Measurements from ENCODE around the gene HS6ST3.
A peak's percentile ranks its signal among the peaks of the same experiment; 100 is the strongest.

HS6ST3 gene

GRCh38 chr13:96792736-96793403 is 703.0 kb downstream of the HS6ST3 start:
- no peak for DNase-seq
- in situ Hi-C loops (cut with MboI; ENCODE audit: low pct_unique_long_range_greater_than_20kb, low sequenced_read_pairs): no loop called here

DNA sequence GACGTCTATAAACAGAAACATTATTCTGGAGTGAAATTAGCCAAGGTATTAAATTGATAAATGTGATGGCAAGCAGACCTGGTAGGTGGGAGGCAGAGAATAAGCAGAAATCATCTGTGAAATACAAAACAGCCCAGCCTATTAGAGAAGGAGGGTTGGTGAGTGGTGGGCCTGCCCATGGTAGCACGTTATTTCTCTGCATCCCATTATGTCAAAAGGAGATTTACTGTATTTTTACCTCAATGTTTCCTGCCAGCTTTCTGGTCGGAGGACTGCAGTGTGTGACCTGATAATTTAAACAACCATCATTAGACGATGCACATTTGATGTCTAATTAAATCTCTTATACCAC is 703.5 kb downstream of the HS6ST3 start:
- in situ Hi-C loops (cut with MboI; ENCODE audit: low pct_unique_long_range_greater_than_20kb, low sequenced_read_pairs): no loop called here
- DNase-seq: no peak

DNA sequence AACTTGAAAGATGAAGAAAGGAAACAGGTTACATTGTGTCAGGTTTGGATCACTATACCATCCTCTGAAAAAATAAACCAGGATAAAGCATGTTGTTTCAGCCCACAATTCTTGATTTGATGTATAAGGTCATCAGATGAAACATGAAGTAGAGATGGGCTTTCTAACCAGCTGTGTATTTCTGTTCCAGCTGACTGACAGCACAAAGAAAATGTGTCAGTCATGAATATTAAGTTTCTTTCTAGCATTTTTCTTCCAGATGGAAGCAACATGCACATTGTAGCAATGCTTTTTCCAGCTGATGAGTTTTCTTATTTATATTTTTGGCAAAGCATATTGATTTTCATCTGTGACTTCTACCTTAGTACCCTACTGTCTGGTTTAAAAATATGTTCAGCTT is 704.8 kb downstream of the HS6ST3 start:
- no peak for DNase-seq
- in situ Hi-C loops (cut with MboI; ENCODE audit: low pct_unique_long_range_greater_than_20kb, low sequenced_read_pairs): no loop called here

GRCh38 chr13:96795670-96796069 is 705.8 kb downstream of the HS6ST3 start:
- in situ Hi-C loops (cut with MboI; ENCODE audit: low pct_unique_long_range_greater_than_20kb, low sequenced_read_pairs): no loop called here
- no peak for DNase-seq

DNA sequence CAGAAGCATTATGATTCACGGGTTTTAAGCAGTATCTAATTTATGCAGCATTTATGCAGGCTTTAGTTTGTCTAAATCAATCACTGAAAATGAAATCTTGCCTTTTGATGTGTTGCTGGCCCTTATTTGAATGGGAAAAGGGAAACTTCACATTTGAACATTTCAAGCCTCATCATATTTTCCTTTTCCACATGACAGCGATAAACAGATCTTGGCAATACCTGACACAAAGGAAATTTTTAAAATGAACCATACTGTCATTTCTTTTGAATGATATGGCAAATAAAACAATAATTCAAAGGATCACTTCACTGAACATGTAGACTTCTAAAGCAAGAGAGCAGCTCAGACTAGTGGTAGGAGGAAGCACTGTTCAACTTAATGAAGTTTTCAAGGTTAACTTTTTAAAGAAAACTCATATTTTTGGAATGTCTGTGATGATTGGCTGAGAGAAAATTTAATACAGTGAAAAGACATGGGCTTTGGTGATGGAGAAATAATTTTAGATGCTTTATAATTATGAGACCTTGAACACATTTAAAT is 706.3 kb downstream of the HS6ST3 start:
- no peak for DNase-seq
- in situ Hi-C loops (cut with MboI; ENCODE audit: low pct_unique_long_range_greater_than_20kb, low sequenced_read_pairs): no loop called here

DNA sequence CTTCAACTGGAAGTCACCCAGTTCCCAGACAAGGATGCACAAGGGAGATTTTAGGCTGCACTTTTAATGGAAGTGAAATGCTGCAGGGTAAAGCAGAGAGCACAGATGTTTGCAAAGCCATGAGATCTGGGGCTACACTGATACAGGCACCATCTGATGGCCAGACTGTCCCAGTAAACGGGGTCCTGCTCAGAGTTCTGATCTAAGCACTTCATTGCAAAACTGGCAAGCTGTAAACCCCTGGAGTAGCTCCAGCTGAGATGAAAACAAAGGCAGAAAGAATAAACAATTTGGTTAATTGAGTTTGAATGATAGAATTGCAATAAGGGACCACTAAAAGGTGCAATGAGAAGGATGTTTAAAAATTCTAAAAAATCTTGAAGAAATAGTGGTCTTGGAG is 707.2 kb downstream of the HS6ST3 start:
- DNase-seq: no peak
- in situ Hi-C loops (cut with MboI; ENCODE audit: low pct_unique_long_range_greater_than_20kb, low sequenced_read_pairs): no loop called here

DNA sequence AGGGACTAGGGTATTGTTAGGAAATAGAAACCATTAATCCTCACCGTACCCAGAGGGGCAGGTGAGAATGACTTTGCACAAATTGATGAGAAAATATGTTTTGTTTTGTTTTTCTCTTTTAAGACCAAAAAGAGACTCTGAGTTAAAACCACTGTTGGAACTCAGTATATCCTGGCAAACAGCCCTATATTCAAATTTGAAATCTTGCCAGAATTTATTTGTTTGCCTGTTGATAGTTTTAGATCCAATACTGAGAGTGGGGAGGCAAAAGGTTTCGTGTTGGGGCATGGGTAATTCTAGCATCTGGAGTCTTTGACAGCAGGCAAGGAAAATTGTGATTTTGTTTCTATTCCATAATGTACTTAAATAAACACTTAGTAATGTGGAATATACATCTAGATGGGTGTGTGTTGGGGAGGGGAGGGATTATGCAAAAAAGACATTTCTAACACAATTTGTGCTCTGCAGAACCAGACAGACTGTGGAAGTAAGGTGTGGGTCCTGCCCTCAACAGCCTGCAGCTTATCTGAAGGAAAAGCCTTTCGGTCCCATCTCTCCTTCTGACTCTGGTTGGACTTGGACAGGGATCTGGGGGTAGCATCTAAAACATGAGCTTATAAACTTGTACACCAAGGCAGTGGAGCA is 713.7 kb downstream of the HS6ST3 start:
- DNase-seq: no peak
- in situ Hi-C loops (cut with MboI; ENCODE audit: low pct_unique_long_range_greater_than_20kb, low sequenced_read_pairs): loop anchor here (25.0 kb wide), 1 partner anchor 791 kb away; no protein-coding TSS in a partner anchor

DNA sequence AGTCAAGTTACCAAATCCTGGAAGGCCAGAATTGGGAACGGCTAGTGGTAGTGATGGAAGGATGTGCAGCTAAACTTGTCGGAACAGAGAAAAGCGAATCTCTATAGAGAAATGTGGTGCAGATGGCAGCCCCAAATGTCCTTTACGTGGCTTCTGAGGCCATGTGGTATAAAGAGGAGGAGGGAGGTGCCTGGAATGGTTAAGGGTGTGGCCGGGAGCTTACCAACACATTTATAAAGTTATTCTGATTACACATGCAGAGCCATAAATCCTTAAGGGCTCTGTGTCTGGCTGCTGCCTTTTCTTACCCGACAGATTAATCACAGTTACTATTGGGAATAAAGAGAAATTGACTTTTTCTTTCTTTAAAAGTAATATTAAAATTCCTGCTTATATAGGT is 714.3 kb downstream of the HS6ST3 start:
- in situ Hi-C loops (cut with MboI; ENCODE audit: low pct_unique_long_range_greater_than_20kb, low sequenced_read_pairs): loop anchor here (25.0 kb wide), 1 partner anchor 792 kb away; no protein-coding TSS in a partner anchor
- DNase-seq: no peak

DNA sequence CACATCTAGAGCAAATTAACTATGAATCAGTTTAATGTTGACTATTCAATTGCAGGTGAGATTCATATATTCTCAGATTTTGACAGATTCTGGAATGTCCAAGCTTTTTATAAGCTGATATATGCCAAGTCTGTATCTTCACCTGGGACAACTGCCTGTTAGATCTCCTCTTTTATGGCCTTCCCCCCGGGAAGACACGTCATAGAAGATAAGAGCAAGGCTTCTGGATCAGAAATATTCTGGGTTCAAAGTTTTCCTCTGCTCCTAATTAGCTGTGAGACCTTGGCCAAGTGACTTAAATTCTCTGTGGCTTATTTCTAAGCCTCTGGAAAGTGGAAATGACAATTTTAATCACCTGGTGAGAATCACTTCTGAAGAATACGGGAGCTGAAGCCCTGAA is 716.8 kb downstream of the HS6ST3 start:
- in situ Hi-C loops (cut with MboI; ENCODE audit: low pct_unique_long_range_greater_than_20kb, low sequenced_read_pairs): loop anchor here (25.0 kb wide), 1 partner anchor 794 kb away; no protein-coding TSS in a partner anchor

GRCh38 chr13:96809366-96810096 is 719.6 kb downstream of the HS6ST3 start:
- in situ Hi-C loops (cut with MboI; ENCODE audit: low pct_unique_long_range_greater_than_20kb, low sequenced_read_pairs): loop anchor here (25.0 kb wide), 1 partner anchor 797 kb away; no protein-coding TSS in a partner anchor
- no peak for DNase-seq

More for the DNA sequence above, 716.8 kb downstream of the HS6ST3 start:
- DNase-seq: no peak

DNA sequence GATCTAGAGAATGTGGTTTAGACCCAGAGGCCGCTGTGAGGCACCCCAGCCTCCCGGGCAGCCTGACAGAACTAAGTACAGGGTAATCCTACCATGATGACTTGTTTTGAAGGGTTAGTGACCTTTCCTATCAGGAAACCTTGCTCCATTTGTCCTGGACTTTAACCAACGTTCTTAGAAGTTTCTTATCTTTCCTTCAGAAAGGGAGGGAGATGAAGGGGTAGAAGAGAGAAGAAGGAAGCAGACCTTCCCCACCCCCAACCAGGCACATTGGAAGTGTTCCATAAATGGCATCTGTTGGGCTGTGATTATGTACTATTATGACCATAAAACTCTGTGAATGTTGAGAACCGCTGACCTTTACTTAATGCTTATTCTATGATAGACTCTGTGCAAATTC is 720.2 kb downstream of the HS6ST3 start:
- in situ Hi-C loops (cut with MboI; ENCODE audit: low pct_unique_long_range_greater_than_20kb, low sequenced_read_pairs): loop anchor here (25.0 kb wide), 1 partner anchor 798 kb away; no protein-coding TSS in a partner anchor
- no peak for DNase-seq

GRCh38 chr13:96811049-96811448 is 721.1 kb downstream of the HS6ST3 start:
- no peak for DNase-seq
- in situ Hi-C loops (cut with MboI; ENCODE audit: low pct_unique_long_range_greater_than_20kb, low sequenced_read_pairs): loop anchor here (25.0 kb wide), 1 partner anchor 799 kb away; no protein-coding TSS in a partner anchor

GRCh38 chr13:96816261-96816660 is 726.4 kb downstream of the HS6ST3 start:
- in situ Hi-C loops (cut with MboI; ENCODE audit: low pct_unique_long_range_greater_than_20kb, low sequenced_read_pairs): loop anchor here (25.0 kb wide), 1 partner anchor 804 kb away; no protein-coding TSS in a partner anchor
- no peak for DNase-seq

GRCh38 chr13:96816874-96817273 is 727.0 kb downstream of the HS6ST3 start:
- no peak for DNase-seq
- in situ Hi-C loops (cut with MboI; ENCODE audit: low pct_unique_long_range_greater_than_20kb, low sequenced_read_pairs): loop anchor here (25.0 kb wide), 1 partner anchor 805 kb away; no protein-coding TSS in a partner anchor

DNA sequence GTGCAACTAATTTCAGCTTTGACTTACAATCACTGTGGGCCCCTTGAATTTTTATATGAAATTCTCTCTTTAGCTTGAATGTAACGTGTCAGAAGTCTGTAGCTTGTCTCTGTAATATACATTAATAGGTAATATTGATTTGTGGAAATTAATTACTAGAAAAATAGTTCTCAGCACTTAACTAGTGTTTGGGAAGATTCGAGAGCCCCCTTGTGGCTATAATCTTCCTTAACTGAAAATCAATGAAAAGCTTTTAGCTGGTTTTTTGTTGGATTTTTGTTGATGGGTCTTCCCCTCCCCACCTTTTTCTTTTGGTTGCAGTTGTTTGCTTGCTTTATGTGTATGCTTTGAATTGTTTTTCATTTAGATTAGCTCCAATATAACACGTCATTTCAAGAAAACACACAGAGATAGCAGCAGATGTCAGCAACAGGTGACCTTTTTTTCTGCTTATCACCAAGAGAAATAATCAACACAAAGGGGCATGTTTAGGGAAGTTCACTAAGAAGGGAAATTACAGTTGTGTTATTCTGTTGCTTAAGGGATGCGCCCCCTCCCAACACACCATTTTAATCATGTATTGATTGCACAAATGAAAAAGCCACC is 727.5 kb downstream of the HS6ST3 start:
- peak; percentile 31 for DNase-seq
- in situ Hi-C loops (cut with MboI; ENCODE audit: low pct_unique_long_range_greater_than_20kb, low sequenced_read_pairs): loop anchor here (25.0 kb wide), 1 partner anchor 805 kb away; no protein-coding TSS in a partner anchor

DNA sequence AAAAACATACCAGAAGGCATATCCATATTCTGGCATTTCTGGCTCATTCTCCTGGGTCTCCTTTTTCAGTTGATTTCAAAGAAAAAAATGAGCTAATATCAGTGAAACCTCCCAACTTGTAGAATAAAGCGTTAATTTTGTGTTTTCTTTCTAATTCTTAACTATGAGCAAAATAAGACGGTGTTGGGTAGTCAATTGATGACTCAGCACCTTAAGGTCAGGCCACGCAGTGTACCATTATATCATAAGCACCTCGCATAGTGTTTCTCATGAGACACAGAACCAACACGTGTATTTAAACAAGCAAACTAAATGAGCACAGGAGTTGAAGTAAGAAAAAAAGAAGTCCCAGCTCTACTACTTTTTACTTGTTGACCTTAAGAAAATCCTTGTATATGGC is 729.5 kb downstream of the HS6ST3 start:
- no peak for DNase-seq
- in situ Hi-C loops (cut with MboI; ENCODE audit: low pct_unique_long_range_greater_than_20kb, low sequenced_read_pairs): loop anchor here (25.0 kb wide), 1 partner anchor 807 kb away; no protein-coding TSS in a partner anchor

DNA sequence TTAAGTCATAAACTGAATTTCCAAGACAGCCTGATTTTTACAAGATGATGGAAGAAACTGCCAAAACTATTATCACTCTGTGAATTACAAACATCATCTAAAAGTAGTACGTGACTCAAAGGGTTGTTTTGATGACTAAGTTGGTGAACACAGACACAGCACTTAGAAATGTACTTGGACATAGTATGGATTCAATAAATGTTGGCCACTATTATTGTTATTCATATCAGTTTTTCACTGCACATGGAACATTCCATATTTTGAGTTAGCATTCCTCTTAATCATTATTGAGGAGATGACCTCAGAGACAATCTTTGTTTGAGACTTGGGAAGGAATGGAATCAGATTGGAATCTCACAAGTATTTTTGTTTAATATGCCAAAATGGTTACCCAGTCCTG is 731.5 kb downstream of the HS6ST3 start:
- no peak for DNase-seq
- in situ Hi-C loops (cut with MboI; ENCODE audit: low pct_unique_long_range_greater_than_20kb, low sequenced_read_pairs): loop anchor here (25.0 kb wide), 1 partner anchor 809 kb away; no protein-coding TSS in a partner anchor

GRCh38 chr13:96821971-96822370 is 732.1 kb downstream of the HS6ST3 start:
- no peak for DNase-seq
- in situ Hi-C loops (cut with MboI; ENCODE audit: low pct_unique_long_range_greater_than_20kb, low sequenced_read_pairs): loop anchor here (25.0 kb wide), 1 partner anchor 810 kb away; no protein-coding TSS in a partner anchor

GRCh38 chr13:96822895-96823294 is 733.0 kb downstream of the HS6ST3 start:
- DNase-seq: peak; percentile 7
- in situ Hi-C loops (cut with MboI; ENCODE audit: low pct_unique_long_range_greater_than_20kb, low sequenced_read_pairs): loop anchor here (25.0 kb wide), 1 partner anchor 811 kb away; no protein-coding TSS in a partner anchor
